Esophagus muscularis mucosa (tissue), 4 donors: Measurements from ENCODE around the gene SPTLC3. TPM values are rescaled to one million over a fixed set of nuclear protein-coding genes. Genes with fewer than 3 reads are reported as not detected.

Experiments
- DNase-seq: peaks from one replicate; pipeline ENCODE4 v3.0.0-alpha.2; 2017; ENCODE audit errors: extremely low spot score
- H3K27ac ChIP-seq, 4 donors: fragments of 200-600 bp; sonication (generic); replicated peaks in 1 of 4; 1 replicate in 3 of 4; 2 replicates in 1 of 4; pipeline ENCODE4 v1.5.1; 2016 to 2019; ENCODE audit warnings: mild to moderate bottlenecking in 1 of 4
- H3K27me3 ChIP-seq, 4 donors: fragments of 200-600 bp; sonication (generic); one replicate each; pipeline versions ENCODE4 v1.5.1 to v1.6.0; 2016 to 2019
- H3K36me3 ChIP-seq, 4 donors: fragments of 200-600 bp; sonication (generic); one replicate each; pipeline ENCODE4 v1.5.1; 2016 to 2019
- H3K4me1 ChIP-seq, 4 donors: fragments of 200-600 bp; sonication (generic); one replicate each; pipeline ENCODE4 v1.5.1; 2016 to 2019
- H3K4me3 ChIP-seq, 4 donors: fragments of 200-600 bp; sonication (generic); 1 replicate in 2 of 4; 2 replicates in 2 of 4; pipeline ENCODE4 v1.5.1; 2016 to 2019; ENCODE audit warnings: mild to moderate bottlenecking in 4 of 4, moderate library complexity in 1 of 4
- H3K9me3 ChIP-seq, 4 donors: fragments of 200-600 bp; sonication (generic); 1 replicate in 3 of 4; 2 replicates in 1 of 4; pipeline ENCODE4 v1.5.1; 2016 to 2019
- CTCF ChIP-seq, 3 experiments: fragments of 200-600 bp in 2 of 3; fragments of 450-650 bp in 1 of 3; sonication (generic) in 2 of 3; IDR thresholded peaks; one replicate each; pipeline ENCODE4 v1.5.1; 2017 to 2019; ENCODE audit warnings: antibody characterized with exemption in 3 of 3, mild to moderate bottlenecking in 2 of 3, moderate library complexity in 1 of 3
- EP300 ChIP-seq: sonication (generic); formaldehyde crosslinking; IDR thresholded peaks from one replicate; pipeline ENCODE4 v1.6.1; 2017; ENCODE audit warnings: antibody characterized with exemption
- POLR2A ChIP-seq: fragments of 450-650 bp; IDR thresholded peaks from one replicate; pipeline ENCODE4 v1.6.1; 2017; ENCODE audit warnings: antibody characterized with exemption, moderate library complexity, mild to moderate bottlenecking, low read depth
- POLR2AphosphoS5 ChIP-seq, 2 donors: sonication (generic); formaldehyde crosslinking; IDR thresholded peaks; one replicate each; pipeline ENCODE4 v1.6.1; 2017; ENCODE audit warnings: antibody characterized with exemption in 2 of 2
- WGBS: methylation state at CpG from one replicate; pipeline ENCODE4 v1.1.5; 2018; 5-methylcytosine and 5-hydroxymethylcytosine counted together
- intact Hi-C: fragments of 100-400 bp; cut with DNase I; formaldehyde crosslinking; loops from one replicate; pipeline ENCODE4 v1.15.1; 2023
- total RNA-seq, 4 donors: library from RNA; depleted of rRNA; stranded (reverse); fragments of >200 nt; gene quantifications; one replicate each; pipeline versions ENCODE4 v1.1.0 to v1.2.1, GENCODE V29; 2016

Gene SPTLC3
- total RNA-seq, 4 donors from 2014 or later = 2.8 to 12.5 (median 3.9) TPM

- DNase-seq = no peak
- intact Hi-C loops = no loop called here
- Histone ChIP-seq H3K27me3 (peaks cover 0 to 54% (median 12%) of the 10 kb centered on the region in 4 donors), H3K27ac (no peak overlapping the region), H3K36me3 (no peaks in the 10 kb centered on the region), H3K4me1 (peaks cover 13 to 23% (median 16%) of the 10 kb centered on the region in 4 donors), H3K4me3 (no peak overlapping the region), H3K9me3 (no peaks in the 10 kb centered on the region)
- 33% methylated on average over 1 of the region's 1 CpG for WGBS
- TF ChIP-seq POLR2A (no peak), EP300 (no peak), POLR2AphosphoS5 (IDR thresholded peaks at IDR 0.05) (no peak), CTCF (IDR thresholded peaks at IDR 0.05) (no peak)
Measured at GRCh38 chr20:13216533-13216932, 207.8 kb downstream of the SPTLC3 start.

Other genes starting within 250 kb of the SPTLC3 start
- gene ISM1, start 212.3 kb downstream of the SPTLC3 start, total RNA-seq = 1 to 10 TPM; 1.8 to 7.1 (median 4.0) TPM